Neural progenitor cell (in vitro differentiated cells): Measurements from ENCODE around the gene PTH2.

Experiments
- EZH2 ChIP-seq: fragments of 200-600 bp; sonication (generic); IDR thresholded peaks from 2 replicates; pipeline ENCODE4 v1.6.1; 2017; ENCODE audit warnings: antibody characterized with exemption, mild to moderate bottlenecking, moderate library complexity
- EZH2phosphoT487 ChIP-seq: fragments of 200-600 bp; sonication (generic); IDR thresholded peaks from 2 replicates; pipeline ENCODE4 v1.6.1; 2017; ENCODE audit warnings: antibody characterized with exemption
- TF ChIP-seq, protein P1 (sequence below): fragments of 200-600 bp; sonication (generic); IDR thresholded peaks from 2 replicates; pipeline ENCODE4 v1.5.1; 2017; ENCODE audit warnings: antibody characterized with exemption, mild to moderate bottlenecking

DNA sequence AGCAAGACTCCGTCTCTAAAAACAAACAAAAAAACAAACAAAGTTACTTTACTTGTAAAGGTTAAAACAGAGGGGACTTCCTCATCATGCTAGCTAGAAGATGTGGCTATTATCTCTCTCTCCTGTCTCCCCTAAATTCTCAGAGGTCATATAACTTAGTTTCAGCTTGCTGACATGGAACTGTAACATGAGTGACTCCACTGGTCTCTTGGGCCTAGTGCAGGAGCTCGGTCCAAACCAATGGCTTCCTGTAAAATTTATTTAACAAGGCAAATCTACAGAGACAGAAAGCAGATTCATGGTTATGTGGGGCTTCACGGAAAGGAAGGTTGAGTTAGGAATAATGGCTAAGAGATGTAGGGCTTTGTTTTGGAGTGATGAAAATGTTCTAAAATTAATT is 44.7 kb downstream of the PTH2 start:
- TF ChIP-seq, protein P1, sequence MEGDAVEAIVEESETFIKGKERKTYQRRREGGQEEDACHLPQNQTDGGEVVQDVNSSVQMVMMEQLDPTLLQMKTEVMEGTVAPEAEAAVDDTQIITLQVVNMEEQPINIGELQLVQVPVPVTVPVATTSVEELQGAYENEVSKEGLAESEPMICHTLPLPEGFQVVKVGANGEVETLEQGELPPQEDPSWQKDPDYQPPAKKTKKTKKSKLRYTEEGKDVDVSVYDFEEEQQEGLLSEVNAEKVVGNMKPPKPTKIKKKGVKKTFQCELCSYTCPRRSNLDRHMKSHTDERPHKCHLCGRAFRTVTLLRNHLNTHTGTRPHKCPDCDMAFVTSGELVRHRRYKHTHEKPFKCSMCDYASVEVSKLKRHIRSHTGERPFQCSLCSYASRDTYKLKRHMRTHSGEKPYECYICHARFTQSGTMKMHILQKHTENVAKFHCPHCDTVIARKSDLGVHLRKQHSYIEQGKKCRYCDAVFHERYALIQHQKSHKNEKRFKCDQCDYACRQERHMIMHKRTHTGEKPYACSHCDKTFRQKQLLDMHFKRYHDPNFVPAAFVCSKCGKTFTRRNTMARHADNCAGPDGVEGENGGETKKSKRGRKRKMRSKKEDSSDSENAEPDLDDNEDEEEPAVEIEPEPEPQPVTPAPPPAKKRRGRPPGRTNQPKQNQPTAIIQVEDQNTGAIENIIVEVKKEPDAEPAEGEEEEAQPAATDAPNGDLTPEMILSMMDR, result no peak
- TF ChIP-seq EZH2phosphoT487 (no peak), EZH2 (no peak)
